ENCODE measurements around the gene PCK2.

PCK2 gene

GRCh38 chr14:24143511-24143910, 49.4 kb downstream of the PCK2 start:
- TF ChIP-seq YY1 (IDR thresholded peaks at IDR 0.05; ENCODE audit: low read depth) (no peak), CREB1 (IDR thresholded peaks at IDR 0.05; ENCODE audit: low read depth) (no peak), REST (IDR thresholded peaks at IDR 0.05; ENCODE audit: low read depth) (no peak), ZBTB7A (IDR thresholded peaks at IDR 0.05; ENCODE audit: low read depth) (no peak)

DNA sequence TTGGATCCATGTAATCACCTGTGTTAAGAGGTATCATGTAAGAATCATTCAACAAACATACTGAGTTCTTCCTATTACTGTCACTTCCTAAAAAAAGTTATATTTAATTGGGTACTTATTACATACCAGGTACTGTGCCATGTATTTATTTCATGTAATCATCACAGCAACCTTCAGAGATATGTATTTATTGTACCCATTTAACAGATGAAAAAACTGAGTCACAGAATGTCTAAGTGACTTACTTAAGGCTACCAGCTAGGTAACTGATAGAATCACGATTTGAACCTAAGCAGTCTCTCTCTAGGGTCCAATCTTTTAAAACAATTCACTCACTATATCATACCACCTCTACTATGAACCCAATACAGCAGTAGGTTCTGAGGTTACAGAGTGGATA, 50.3 kb downstream of the PCK2 start:
- TF ChIP-seq USF1 (IDR thresholded peaks at IDR 0.05) = no peak
- TF ChIP-seq, protein P1, sequence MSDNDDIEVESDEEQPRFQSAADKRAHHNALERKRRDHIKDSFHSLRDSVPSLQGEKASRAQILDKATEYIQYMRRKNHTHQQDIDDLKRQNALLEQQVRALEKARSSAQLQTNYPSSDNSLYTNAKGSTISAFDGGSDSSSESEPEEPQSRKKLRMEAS (IDR thresholded peaks at IDR 0.05) = no peak

DNA sequence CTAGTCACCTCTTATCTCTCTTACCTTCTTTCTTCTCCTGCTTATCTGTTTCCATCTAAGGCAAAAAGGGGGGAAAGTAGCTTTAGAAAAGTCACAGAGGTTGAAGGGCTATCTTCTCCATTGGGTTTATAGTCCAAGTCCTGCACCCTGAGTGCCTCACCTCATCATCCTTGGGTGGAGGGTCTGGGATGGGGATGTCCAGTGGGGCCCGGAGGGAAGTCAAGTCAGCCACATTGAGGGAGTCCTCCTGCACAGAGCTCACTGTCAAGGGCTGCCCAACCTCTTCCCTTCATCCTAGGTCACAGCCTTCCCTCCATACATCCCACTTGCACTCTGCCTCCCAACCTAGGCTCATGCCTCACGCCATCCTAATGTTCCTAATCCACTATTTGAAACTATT, 51.1 kb downstream of the PCK2 start:
- TF ChIP-seq TEAD4 (IDR thresholded peaks at IDR 0.05) = no peak
- TF ChIP-seq TCF12 (IDR thresholded peaks at IDR 0.05; ENCODE audit: low read depth) = no peak
- TF ChIP-seq ZBTB7A (IDR thresholded peaks at IDR 0.05; ENCODE audit: low read depth) = no peak
- no peak for TF ChIP-seq EGR1 (IDR thresholded peaks at IDR 0.05)

DNA sequence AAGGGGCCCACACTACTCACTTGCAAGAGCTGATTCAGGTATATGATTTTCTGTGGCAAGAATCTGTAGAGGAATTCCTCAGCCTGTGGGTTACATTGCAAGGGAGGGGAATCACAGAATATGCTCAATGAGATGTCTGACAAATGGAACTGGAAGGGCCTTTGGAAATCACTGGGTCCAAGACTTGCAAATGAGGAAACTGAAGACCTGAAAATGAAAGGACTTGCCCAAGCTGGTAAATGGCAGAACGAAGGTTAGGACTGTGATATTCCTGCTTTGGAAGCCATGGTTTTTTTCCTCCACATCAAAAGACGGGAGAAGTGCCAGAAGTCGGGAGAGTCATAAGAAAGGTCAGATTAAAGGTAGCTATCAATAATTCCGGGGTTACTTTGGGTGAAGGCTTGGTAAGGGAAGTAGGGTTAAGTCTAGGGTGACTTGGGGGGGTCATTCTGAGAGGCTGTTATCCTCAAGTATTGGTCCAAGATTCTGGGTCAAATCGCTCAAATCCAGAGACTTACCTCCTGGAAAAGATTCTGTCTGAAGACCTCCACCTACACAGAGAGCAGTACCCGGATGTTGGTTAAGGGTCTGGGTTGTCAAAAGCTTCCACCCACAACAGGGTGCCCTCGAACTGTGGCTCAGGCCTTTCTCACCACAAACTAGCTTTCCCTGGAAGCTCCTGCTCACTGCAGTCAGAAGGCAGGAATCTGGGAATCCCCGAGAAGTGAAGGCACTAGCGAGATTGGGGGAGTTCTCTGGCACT, 51.8 kb downstream of the PCK2 start:
- TF ChIP-seq CEBPB (IDR thresholded peaks at IDR 0.05) (no peak), REST (IDR thresholded peaks at IDR 0.05; ENCODE audit: low read depth) (no peak), ZBTB7A (IDR thresholded peaks at IDR 0.05; ENCODE audit: low read depth) (no peak), TAF1 (IDR thresholded peaks at IDR 0.05; ENCODE audit: low read depth) (no peak), EGR1 (IDR thresholded peaks at IDR 0.05) (no peak), YY1 (IDR thresholded peaks at IDR 0.05; ENCODE audit: low read depth) (no peak), TCF12 (IDR thresholded peaks at IDR 0.05; ENCODE audit: low read depth) (no peak), FOXM1 (IDR thresholded peaks at IDR 0.05; ENCODE audit: borderline replicate concordance, low read depth) (no peak), NFIC (IDR thresholded peaks at IDR 0.05) (no peak), TEAD4 (IDR thresholded peaks at IDR 0.05) (no peak), USF1 (IDR thresholded peaks at IDR 0.05) (no peak), CREB1 (IDR thresholded peaks at IDR 0.05; ENCODE audit: low read depth) (no peak), RAD21 (IDR thresholded peaks at IDR 0.05; ENCODE audit: low read depth) (no peak), EP300 (IDR thresholded peaks at IDR 0.05; ENCODE audit: borderline replicate concordance) (no peak)
- TF ChIP-seq, protein P1 (IDR thresholded peaks at IDR 0.05) = no peak

GRCh38 chr14:24146453-24146977, 52.4 kb downstream of the PCK2 start, which contains the start of gene PSME2:
Gene PSME2, minus strand, starts transcription at chr14:24146610. Its CDS starts 29 bp downstream, at chr14:24146581.
- TF ChIP-seq TEAD4 (IDR thresholded peaks at IDR 0.05) = 0 out of 2 replicates have a peak, but pooled peaks have one; percentile 4
- TF ChIP-seq YY1 (IDR thresholded peaks at IDR 0.05; ENCODE audit: low read depth) = no peak
- TF ChIP-seq TAF1 (IDR thresholded peaks at IDR 0.05; ENCODE audit: low read depth) = peak; percentile 33; the same call in 1 of the 2 replicates

GRCh38 chr14:24146978-24147760, 53.1 kb downstream of the PCK2 start, which contains the start of gene RNF31:
Gene RNF31, plus strand, starts transcription at chr14:24147498. Its CDS starts 201 bp downstream, at chr14:24147699.
- TF ChIP-seq ZBTB7A (IDR thresholded peaks at IDR 0.05; ENCODE audit: low read depth) (no peak), REST (IDR thresholded peaks at IDR 0.05; ENCODE audit: low read depth) (no peak), FOXM1 (IDR thresholded peaks at IDR 0.05; ENCODE audit: borderline replicate concordance, low read depth) (no peak), TAF1 (IDR thresholded peaks at IDR 0.05; ENCODE audit: low read depth) (peak; percentile 38), RAD21 (IDR thresholded peaks at IDR 0.05; ENCODE audit: low read depth) (no peak)
- TF ChIP-seq, protein P1 (IDR thresholded peaks at IDR 0.05) = no peak
